ENCODE measurements around the gene TASL.
"Not testable (repeated sequence)": the region's sequence is repeated elsewhere in the genome, so short reads cannot be mapped to it uniquely, and the experiment has no call there.

The TASL gene

GRCh38 chrX:30580641-30581040, 3.1 kb upstream of the TASL start:
- DNase-seq (ENCODE audit: low read depth in 2 of 2): no peak

DNA sequence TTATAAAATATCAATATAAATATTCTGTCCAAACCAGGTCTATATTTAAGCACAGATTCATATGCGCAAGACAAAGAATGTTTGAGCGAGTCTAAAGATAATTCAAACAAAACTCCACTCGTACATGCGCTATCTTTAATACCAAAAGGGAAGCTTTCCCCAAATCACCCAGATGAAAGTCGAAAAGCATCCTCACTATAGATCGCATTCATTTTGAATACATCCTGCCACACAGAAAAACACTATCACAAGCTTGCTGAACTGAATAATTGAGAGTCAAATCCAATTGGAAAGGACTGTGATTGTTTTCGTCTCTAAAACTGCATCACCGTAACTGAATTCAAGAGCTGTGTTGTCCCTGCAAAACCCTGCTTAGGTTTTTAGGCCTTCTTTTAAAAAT, 685 bp downstream of the TASL start:
- no peak for DNase-seq (ENCODE audit: low read depth in 2 of 2)

- no peak for DNase-seq (ENCODE audit: low read depth in 2 of 2)
These were observed 4.4 kb downstream of the TASL start for GRCh38 chrX:30573125-30573524.

DNA sequence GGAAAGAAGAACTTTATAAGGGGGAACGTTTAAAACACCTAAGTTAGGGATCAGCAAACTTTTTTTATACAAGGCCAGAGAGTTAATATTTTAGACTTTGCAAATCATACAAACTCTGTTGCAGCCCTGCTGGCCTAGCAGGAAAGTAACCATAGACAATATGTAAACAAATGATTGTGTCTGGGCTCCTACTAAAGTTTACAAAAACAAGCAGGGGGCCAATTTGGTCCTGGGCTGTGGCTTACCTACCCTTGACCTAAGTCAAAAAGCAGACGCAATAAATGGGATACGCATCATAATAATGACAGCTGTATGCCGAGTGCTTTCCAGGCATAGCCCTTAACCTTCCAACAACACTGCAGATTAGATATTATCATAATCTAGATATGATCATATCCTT, 4.9 kb downstream of the TASL start:
- DNase-seq (ENCODE audit: low read depth in 2 of 2): no peak

GRCh38 chrX:30572004-30572403, 5.6 kb downstream of the TASL start:
- DNase-seq (ENCODE audit: low read depth in 2 of 2): no peak

- no peak for DNase-seq (ENCODE audit: low read depth in 2 of 2)
These were observed 7.1 kb downstream of the TASL start for GRCh38 chrX:30570505-30570904.

DNA sequence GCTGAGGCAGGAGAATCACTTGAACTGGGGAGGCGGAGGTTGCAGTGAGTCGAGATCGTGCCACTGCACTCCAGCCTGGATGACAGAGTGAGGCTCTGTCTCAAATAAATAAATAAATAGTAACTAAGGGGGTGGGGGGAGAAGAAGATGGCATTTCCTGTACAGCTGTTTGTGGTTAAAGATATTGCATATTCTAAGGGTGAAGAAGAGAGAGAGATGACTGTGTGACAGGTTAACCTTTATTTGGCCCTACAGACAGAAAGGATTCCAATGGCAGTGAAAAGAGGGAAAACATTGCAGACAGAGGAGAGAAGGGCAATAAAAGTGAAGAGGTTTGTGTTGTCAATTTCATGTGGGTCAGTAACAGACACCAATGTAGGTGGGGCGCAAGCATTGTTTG, 9.4 kb downstream of the TASL start:
- DNase-seq (ENCODE audit: low read depth in 2 of 2): no peak

- DNase-seq (ENCODE audit: low read depth in 2 of 2): not testable (repeated sequence)
These were observed 14.5 kb downstream of the TASL start for GRCh38 chrX:30563070-30563469.

DNA sequence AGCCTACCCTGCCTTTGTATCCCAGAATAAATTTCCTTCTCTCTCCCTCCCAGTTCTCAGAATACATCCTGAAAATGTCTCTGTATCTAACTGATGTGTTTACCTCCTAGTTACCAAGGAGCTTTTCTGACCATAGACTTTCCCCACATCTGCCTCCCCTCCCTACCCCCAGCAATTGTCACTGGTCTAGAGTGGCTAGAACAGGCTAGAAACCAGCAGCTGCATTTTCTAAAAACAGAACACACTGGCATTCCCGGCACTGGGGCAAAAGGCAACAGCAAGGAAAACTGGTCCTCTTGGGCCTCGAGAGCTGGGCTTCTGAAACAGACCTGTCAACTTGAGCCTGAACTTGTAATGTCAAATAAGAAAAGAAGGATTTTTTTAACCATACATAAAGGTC, 16.4 kb downstream of the TASL start:
- DNase-seq (ENCODE audit: low read depth in 2 of 2): no peak

- DNase-seq (ENCODE audit: low read depth in 2 of 2): no peak
These were observed 39.3 kb downstream of the TASL start for GRCh38 chrX:30538271-30538670.

DNA sequence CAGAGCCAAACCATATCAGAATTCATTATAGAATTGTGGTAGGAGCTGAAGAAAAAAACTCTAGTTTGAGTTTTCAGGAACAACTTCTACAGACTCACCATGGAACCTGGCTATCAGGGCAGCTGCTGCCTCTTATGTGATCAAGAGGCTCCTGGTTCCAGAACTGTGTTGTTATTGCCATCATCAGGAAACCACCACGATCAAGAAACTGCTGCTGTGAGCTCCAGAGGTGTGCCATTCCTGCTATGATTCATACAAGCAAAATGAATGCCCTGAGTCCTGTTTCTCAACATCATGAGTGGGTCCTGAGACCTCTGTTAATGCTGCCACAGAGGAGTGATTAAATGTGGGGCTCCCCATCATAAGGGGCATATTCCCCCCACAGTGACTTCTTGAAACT, 43.7 kb downstream of the TASL start:
- DNase-seq (ENCODE audit: low read depth in 2 of 2): no peak

DNA sequence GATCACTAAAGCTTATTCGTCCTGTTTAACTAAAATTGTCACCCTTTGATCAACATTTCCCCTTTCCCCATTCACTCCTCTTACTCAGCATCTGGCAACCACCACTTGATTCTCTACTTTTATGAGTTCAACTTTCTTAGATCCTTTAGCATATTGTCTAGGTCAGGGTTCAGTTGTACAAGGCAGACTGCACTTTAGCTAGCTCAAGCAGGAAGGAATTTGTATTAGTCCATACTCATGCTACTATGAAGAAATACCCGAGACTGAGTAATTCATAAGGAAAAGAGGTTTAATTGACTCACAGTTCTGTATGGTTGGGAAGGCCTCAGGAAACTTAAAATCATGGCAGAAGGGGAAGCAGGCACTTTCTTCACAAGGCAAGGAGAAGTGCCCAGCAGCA, 44.3 kb downstream of the TASL start:
- no peak for DNase-seq (ENCODE audit: low read depth in 2 of 2)

GRCh38 chrX:30530606-30531005, 47.0 kb downstream of the TASL start:
- no peak for DNase-seq (ENCODE audit: low read depth in 2 of 2)

DNA sequence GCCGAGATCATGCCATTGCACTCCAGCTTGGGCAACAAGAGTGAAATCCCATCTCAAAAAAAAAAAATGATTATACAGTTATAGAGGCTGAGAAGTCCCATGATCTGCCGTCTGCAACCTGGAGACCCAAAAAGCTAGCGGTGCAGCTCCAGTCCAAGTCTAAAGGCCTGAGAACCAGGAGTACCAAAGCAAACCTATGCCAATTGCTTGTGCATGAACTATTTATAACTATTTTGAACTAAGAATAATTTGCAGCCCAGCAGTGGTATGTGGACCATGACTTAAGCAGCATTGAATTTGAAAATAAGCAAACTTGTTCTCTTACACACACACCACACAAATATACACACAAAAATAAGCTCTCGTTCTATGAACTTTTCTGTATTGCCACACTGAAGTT, 51.8 kb downstream of the TASL start:
- no peak for DNase-seq (ENCODE audit: low read depth in 2 of 2)

DNA sequence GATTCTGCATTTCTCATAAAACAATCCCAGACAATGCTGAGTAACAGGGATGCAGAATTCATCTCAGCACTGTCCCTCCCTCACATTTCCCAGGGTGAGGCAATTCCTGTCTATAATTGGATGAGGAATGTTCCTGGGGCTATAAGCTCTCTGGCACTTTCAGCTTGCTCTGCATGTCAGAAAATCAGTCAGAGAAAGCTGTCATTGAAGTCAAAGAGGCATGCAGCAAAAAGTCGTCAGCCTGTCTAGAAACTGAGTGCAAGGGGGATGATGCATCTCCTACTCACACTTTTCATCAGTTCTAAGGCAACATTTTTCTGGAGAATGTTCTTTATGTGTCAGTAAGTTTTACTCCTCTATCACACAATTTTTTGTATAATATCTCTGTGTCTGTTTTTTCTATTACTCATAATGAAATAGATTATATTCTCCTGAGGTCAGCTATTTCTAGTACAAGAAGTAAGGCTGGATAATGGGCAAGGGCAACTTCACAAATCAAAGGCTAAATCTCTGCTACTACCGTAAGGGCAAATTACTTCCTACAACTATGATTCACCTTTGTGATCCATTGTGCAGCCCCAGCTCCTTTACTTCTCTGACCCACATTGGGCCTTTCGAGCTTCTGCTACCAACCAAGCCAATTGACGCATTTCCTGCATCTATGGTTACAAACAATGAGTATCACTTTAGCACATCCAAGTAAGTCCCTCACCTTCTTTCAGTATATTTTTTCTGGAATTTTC, 56.0 kb downstream of the TASL start:
- DNase-seq (ENCODE audit: low read depth in 2 of 2): no peak

DNA sequence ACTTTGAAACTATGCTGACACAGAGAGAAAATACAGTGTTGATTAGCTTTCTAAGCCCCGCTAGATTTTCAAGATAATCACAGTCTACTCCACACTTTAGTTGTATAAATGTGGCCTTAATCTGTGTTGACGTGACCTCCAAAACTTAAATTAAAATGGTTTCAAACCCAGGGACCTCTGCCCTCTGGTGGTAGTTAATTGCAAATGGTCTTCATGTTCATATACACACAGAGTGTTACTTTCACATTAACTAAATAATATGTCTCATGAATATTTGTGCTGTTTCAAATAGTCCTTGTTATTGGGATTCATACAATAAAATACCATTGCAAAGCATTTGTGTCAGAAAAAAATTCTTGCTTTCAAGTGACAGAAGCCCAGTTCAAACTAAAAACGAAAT, 64.3 kb downstream of the TASL start:
- no peak for DNase-seq (ENCODE audit: low read depth in 2 of 2)

Data from activated CD4-positive, alpha-beta T cell treated with anti-CD3 and anti-CD28 coated beads for 24 hours (primary cell).